Measurements from ENCODE around the gene GATA6.
"Not testable (repeated sequence)": the region's sequence is repeated elsewhere in the genome, so short reads cannot be mapped to it uniquely, and the experiment has no call there.

Gene GATA6

GRCh38 chr18:22183698-22184170, 14.3 kb downstream of the GATA6 start:
- no peak for DNase-seq

GRCh38 chr18:22184573-22184972, 15.2 kb downstream of the GATA6 start:
- not testable (repeated sequence) for DNase-seq

- no peak for DNase-seq
Observed at GRCh38 chr18:22185273-22185672, 15.9 kb downstream of the GATA6 start.

GRCh38 chr18:22185771-22186386, 16.5 kb downstream of the GATA6 start:
- DNase-seq = no peak

- no peak for DNase-seq
Observed at GRCh38 chr18:22186484-22186971, 17.1 kb downstream of the GATA6 start.

GRCh38 chr18:22188559-22189267, 19.3 kb downstream of the GATA6 start:
- no peak for DNase-seq

GRCh38 chr18:22189449-22190166, 20.2 kb downstream of the GATA6 start:
- DNase-seq = no peak

GRCh38 chr18:22191346-22191695, 21.9 kb downstream of the GATA6 start:
- DNase-seq = no peak

GRCh38 chr18:22191923-22192322, 22.5 kb downstream of the GATA6 start:
- DNase-seq = no peak

- peak; percentile 29 for DNase-seq
Observed at GRCh38 chr18:22193466-22193865, 24.1 kb downstream of the GATA6 start.

- DNase-seq = no peak
Observed at GRCh38 chr18:22194151-22194598, 24.8 kb downstream of the GATA6 start.

GRCh38 chr18:22195052-22195451, 25.7 kb downstream of the GATA6 start:
- no peak for DNase-seq

- not testable (repeated sequence) for DNase-seq
Observed at GRCh38 chr18:22196943-22197342, 27.6 kb downstream of the GATA6 start.

GRCh38 chr18:22197668-22198067, 28.3 kb downstream of the GATA6 start:
- DNase-seq = no peak

GRCh38 chr18:22198163-22198562, 28.8 kb downstream of the GATA6 start:
- DNase-seq = no peak

GRCh38 chr18:22199005-22199404, 29.6 kb downstream of the GATA6 start:
- DNase-seq = no peak

GRCh38 chr18:22200611-22201225, 31.3 kb downstream of the GATA6 start:
- DNase-seq = no peak

GRCh38 chr18:22203035-22203434, 33.6 kb downstream of the GATA6 start:
- DNase-seq = no peak

GRCh38 chr18:22203536-22204213, 34.3 kb downstream of the GATA6 start:
- DNase-seq = no peak

- no peak for DNase-seq
Observed at GRCh38 chr18:22204214-22204536, 34.8 kb downstream of the GATA6 start.

GRCh38 chr18:22204996-22205395, 35.6 kb downstream of the GATA6 start:
- DNase-seq = no peak

- DNase-seq = no peak
Observed at GRCh38 chr18:22207021-22207758, 37.8 kb downstream of the GATA6 start.
